Anterior cingulate cortex (tissue), 58 donors: ENCODE measurements around the gene USP2.
"Not testable (repeated sequence)": the region's sequence is repeated elsewhere in the genome, so short reads cannot be mapped to it uniquely, and the experiment has no call there.

Source experiments
- DNase-seq, 58 donors: peaks; one replicate each; lab custom pipeline; 2025; lab: John Stamatoyannopoulos, UW

Gene USP2

GRCh38 chr11:119415517-119415916 lies 34.0 kb upstream of the USP2 start:
- no peak for DNase-seq

- no peak for DNase-seq
These were observed 33.2 kb upstream of the USP2 start for GRCh38 chr11:119414734-119415133.

GRCh38 chr11:119414321-119414720 lies 32.8 kb upstream of the USP2 start:
- DNase-seq = no peak

GRCh38 chr11:119412072-119412471 lies 30.6 kb upstream of the USP2 start:
- no peak for DNase-seq

- DNase-seq = no peak
These were observed 29.0 kb upstream of the USP2 start for GRCh38 chr11:119410501-119410900.

GRCh38 chr11:119409731-119410130 lies 28.2 kb upstream of the USP2 start:
- no peak for DNase-seq

- no peak for DNase-seq
These were observed 24.5 kb upstream of the USP2 start for GRCh38 chr11:119406005-119406404.

GRCh38 chr11:119405448-119405847 lies 24.0 kb upstream of the USP2 start:
- DNase-seq = not testable (repeated sequence)

GRCh38 chr11:119404872-119405271 lies 23.4 kb upstream of the USP2 start:
- no peak for DNase-seq

- DNase-seq = no peak
These were observed 21.5 kb upstream of the USP2 start for GRCh38 chr11:119403021-119403420.

GRCh38 chr11:119402470-119402869 lies 21.0 kb upstream of the USP2 start:
- no peak for DNase-seq

GRCh38 chr11:119400860-119401259 lies 19.4 kb upstream of the USP2 start:
- DNase-seq = no peak

GRCh38 chr11:119397740-119398139 lies 16.2 kb upstream of the USP2 start:
- no peak for DNase-seq

GRCh38 chr11:119396835-119397234 lies 15.3 kb upstream of the USP2 start:
- DNase-seq = no peak

GRCh38 chr11:119391275-119391674 lies 9.8 kb upstream of the USP2 start:
- no peak for DNase-seq

- no peak for DNase-seq
These were observed 8.2 kb upstream of the USP2 start for GRCh38 chr11:119389611-119390254.

GRCh38 chr11:119388103-119388502 lies 6.6 kb upstream of the USP2 start:
- DNase-seq = no peak

- no peak for DNase-seq
These were observed 2.8 kb upstream of the USP2 start for GRCh38 chr11:119384332-119384731.

GRCh38 chr11:119382513-119382912 lies 1.0 kb upstream of the USP2 start:
- not testable (repeated sequence) for DNase-seq

- no peak for DNase-seq
These were observed 611 bp upstream of the USP2 start for GRCh38 chr11:119382101-119382500.

GRCh38 chr11:119380827-119381180 lies 686 bp downstream of the USP2 start:
- peak in 3 of 58 donors; percentile 23 to 45 (median 33) for DNase-seq

- DNase-seq = no peak
These were observed 1.2 kb downstream of the USP2 start for GRCh38 chr11:119380160-119380826.
